DOHH2 (cell line): ENCODE data around the gene GBA2.

Experiments used
- CTCF ChIP-seq: fragments of 200-600 bp; sonication (generic); IDR thresholded peaks from one replicate; pipeline ENCODE4 v1.5.1; 2014; ENCODE audit warnings: antibody characterized with exemption, mild to moderate bottlenecking, low read depth, low read length; ENCODE audit not compliant: poor library complexity, severe bottlenecking
- EZH2phosphoT487 ChIP-seq: fragments of 200-600 bp; sonication (generic); IDR thresholded peaks from 2 replicates; pipeline ENCODE4 v1.6.1; 2017; ENCODE audit warnings: borderline replicate concordance, mild to moderate bottlenecking, antibody characterized with exemption, low read length, moderate library complexity, mixed read lengths

GRCh38 chr9:35734096-35734495 is 14.9 kb downstream of the GBA2 start:
- TF ChIP-seq CTCF (no peak), EZH2phosphoT487 (no peak)
